Gastroesophageal sphincter (tissue), 3 donors: Measurements from ENCODE around the gene FAM13A.

Experiments used
- CTCF ChIP-seq, 4 experiments: fragments of 200-600 bp in 2 of 4; fragments of 450-650 bp in 2 of 4; sonication (generic) in 1 of 4; IDR thresholded peaks; one replicate each; pipeline ENCODE4 v1.5.1; 2017 to 2019; ENCODE audit warnings: antibody characterized with exemption in 4 of 4, mild to moderate bottlenecking in 2 of 4, moderate library complexity in 2 of 4
- EP300 ChIP-seq: sonication (generic); formaldehyde crosslinking; IDR thresholded peaks from one replicate; pipeline ENCODE4 v1.6.1; 2017; ENCODE audit warnings: antibody characterized with exemption, mild to moderate bottlenecking
- POLR2A ChIP-seq, 2 donors: fragments of 450-650 bp; IDR thresholded peaks; one replicate each; pipeline ENCODE4 v1.6.1; 2017; ENCODE audit warnings: antibody characterized with exemption in 2 of 2, mild to moderate bottlenecking in 2 of 2, moderate library complexity in 1 of 2

DNA sequence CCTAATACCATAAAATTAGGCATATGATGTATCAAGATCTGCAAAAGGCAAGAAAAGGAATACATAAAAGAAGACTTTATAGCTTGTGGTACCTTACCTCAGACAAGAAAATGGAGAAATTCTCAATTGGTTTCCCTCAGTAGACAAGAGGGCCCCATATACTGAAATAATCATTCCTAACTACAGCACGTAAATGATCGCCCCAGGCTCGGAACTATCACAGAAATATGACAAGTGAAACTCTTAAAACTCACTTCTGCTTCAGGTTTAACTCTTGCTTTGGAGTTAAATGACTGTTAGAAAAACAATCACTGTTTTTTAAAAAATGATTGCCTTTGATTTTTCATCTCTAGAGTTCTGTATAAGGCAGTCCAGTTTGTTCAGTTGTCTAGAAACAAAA, 320.7 kb downstream of the FAM13A start:
- no peak for TF ChIP-seq CTCF (IDR thresholded peaks at IDR 0.05)
- TF ChIP-seq EP300, result no peak
- TF ChIP-seq POLR2A (IDR thresholded peaks at IDR 0.05), result no peak
